HG02981 (cell line): ENCODE data around the gene ISCA1.
"Not testable (repeated sequence)": the region's sequence is repeated elsewhere in the genome, so short reads cannot be mapped to it uniquely, and the experiment has no call there.

ENCODE experiments used
- ATAC-seq: cut with Tn5 transposase; IDR thresholded peaks from one replicate; pipeline ENCODE4 v1.9.1; 2021; ENCODE audit warnings: mild to moderate bottlenecking, moderate library complexity; ENCODE audit not compliant: unreplicated experiment

ISCA1 gene

DNA sequence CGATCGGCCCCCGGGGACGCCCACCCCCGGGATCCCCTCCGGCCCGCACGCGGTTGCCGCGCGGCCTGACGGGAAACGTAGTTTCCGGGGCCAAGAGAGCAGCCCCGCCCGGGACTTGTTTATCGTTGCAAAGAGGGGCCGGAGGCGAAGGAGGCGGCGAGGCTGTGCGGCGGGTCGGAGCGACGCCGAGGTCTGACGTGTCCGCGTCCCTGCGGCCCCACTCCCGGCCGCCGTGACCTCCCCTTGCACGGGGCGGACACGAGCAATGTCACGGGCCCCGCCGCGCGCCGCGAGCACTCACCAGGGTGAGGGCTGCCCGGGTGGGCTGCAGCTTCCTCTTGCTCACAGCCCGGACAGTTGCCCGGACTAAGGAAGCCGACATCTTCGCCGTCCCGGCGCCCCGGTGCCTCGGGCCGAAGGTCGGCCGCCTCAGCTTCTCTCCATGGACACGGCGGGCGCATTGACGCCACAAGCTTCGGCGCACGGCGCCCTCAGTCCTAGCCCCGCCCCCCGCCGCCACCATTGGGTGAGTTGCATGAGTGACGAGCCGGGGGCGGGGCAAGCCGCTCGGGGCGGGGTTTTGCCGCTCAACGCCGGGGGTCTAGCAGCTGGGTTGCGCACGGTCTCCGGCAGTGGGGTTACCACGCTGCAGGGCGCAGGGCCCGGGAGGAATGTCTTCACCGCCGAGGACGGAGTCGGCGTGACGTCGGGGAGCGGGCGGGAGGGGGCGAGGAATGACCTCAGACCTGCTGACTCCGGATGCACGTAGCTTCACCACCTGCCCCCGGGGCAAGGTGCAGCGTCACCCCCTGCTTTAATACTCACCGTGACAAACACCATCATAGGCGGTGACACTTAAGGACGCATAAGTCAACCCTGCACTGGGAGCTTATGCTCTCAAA, at the start of gene ISCA1:
Gene ISCA1 (minus strand): TSS at position 462 of the 902 bp plus-strand sequence. CDS start 80 bp downstream, at position 382.
- peak; percentile 81 for ATAC-seq

DNA sequence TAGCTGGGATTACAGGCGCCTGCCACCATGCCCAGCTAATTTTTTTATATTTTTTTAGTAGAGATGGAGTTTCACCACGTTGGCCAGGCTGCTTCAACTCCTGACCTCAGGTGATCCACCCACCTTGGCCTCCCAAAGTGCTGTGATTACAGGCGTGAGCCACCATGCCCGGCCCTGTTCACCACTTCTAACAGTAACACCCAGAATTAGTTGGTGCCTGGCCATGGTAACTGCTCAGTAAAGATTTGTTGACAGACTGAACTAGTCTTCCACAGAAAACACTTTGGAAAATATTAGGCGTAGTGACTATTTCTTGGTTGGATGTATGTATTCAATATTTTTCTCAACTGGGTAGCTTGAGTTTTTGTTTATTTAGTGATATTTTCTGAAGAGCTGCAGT, 47.8 kb upstream of the ISCA1 start:
- no peak for ATAC-seq

DNA sequence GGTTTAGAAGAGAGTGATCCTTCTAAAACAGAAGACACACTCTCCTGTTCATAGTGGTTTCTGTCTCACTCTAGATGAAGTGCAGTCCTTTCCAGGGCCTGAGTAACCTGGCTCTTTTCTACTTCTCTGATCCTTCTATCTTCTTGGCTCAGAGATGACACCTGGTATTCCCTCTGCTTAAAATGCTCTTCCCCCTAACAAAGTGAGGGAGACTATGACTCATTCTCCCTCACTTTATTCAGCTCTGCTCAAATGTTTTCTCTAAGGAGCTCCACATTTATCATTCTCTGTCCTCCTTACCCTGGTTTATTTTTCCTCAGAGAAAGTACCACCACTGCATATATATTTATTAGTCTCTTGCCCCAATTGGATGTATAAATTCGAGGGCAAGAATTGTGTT, 47.3 kb upstream of the ISCA1 start:
- ATAC-seq, result no peak

DNA sequence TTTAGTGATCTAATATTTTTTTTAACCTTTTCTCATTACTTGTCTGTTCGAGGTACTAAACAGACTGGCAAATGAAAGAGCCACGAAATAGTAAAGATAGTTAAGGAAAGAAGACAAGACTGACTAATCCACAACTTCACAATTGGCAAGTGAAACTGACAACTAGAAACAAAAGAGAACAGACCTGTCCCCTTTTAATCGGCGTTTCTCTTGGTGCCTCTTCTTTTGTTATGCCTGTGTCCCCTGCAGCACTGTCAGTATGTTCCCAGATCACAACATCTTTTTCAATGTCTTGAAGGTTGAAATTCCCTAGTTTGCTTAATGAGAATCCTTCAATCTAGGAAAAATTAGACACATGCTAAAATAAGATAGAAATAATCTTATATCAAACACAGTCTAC, 45.8 kb upstream of the ISCA1 start:
- no peak for ATAC-seq

DNA sequence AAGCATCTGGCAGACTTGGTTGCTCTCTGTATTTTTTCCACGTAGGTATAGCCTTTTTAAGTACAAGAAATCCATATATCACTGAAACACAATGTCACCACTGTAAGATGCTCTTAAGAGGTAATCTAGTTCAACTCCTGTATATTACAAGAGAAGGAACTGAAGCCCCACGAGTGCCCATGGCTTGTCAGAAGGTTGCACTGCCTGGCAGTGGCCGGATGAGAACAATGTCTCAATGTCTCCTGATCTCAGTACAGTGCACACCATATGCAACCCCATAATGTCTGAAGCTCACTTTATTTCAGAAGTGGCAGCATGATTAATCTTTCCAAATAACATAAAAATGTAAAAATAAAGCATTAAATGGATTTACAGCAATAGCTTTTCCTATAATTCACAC, 44.2 kb upstream of the ISCA1 start:
- ATAC-seq, result no peak

DNA sequence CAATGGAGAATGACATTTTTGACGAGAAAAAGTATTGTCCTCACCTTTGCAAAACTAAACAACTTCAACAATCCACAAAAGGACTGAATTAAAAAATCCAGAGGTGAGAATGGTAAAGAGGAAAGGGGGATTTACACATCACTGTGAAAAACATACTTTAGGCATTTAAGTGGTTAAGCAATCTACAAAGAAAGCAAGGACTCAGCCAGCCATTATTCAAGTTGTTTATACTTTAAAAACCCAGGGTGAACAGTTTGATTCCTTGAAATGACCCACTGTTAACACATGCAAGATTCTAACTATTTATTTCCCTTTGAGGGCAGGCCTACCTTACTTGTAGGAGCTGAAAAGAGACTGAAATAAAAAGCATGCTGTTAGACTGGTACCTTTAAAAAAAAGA, 42.6 kb upstream of the ISCA1 start:
- ATAC-seq, result no peak

DNA sequence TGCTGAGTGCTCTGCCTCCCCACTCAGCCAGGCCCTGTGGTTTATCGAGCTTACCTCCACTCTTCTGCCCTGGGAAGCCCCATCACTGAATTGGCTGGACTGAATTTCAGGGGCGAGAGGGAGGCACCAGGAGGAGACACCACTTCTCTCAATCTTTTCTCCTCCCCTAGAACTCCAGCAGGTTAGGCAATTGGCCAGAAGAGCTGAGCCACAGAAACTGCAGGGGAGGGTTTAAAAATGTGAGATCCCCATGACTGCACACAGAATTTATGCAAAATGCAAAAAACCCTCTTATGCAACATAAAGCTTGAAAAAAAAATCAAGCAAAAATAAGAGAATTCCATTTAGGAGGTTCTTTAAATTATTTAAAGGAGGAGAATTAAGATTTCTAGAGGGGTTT, 42.0 kb upstream of the ISCA1 start:
- no peak for ATAC-seq

DNA sequence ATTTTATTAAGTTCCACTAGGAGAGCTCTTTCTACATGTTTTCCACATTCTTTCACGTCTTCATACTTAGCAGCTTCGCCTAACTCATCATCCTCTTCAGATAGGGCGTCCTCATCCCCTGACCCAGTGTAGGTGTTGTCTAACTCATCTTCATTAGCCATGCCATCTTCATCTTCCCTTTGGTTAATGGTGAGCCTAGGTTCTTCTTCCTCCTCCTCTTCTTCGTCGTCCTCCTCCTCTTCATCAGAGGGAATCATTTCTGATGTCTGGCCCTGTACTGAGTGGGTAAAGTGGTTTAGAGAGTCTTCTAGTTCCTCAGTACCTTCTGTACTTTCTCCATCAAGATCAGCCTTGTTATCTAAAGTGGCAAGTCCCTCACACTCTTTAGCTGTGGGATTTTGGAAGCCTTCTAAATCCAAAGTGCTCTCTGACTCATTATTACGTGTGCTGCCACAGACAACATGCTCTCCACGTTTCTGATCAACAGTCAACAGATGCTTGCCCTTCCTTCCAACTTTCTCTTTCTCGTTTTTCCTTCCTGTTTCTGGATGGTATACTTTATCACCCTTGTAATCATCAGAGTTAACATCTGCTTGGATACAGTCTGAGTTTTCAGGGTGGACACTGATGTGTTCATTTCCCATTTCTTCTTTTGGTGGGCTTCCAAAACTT, 40.8 kb upstream of the ISCA1 start:
- no peak for ATAC-seq

DNA sequence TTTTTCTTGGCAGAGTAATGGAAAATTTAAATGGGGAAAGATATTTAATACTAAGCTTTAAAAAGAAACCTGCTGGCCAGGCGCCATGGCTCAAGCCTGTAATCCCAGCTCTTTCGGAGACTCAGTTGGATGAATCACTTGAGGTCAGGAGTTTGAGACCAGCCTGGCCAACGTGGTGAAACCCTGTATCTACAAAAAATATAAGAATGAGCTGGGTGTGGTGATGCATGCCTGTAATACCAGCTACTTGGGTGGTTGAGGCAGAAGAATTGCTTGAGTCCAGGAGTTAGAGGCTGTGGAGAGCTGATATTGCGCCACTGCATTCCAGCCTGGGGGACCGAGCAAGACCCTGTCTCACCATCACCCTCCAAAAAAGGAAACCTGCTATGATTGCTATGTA, 39.0 kb upstream of the ISCA1 start:
- ATAC-seq, result no peak

DNA sequence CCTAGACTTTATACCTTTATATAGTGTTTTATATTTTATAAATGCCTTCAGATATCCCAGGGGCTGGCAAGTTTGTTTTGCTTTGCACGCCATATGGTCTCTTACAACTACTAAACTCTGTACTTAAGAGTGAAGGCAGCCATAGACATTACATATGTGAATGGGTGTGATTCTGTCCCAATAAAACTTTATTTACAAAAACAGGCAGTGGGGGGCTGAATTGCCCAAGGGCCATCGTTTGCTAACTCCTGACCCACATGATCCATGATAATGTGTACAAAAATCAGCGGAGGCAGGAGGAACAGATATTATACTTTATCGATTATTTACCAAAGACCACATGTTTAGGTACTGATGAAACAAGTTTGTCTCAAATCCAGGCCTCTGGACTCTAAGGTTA, 35.8 kb upstream of the ISCA1 start:
- ATAC-seq, result no peak

DNA sequence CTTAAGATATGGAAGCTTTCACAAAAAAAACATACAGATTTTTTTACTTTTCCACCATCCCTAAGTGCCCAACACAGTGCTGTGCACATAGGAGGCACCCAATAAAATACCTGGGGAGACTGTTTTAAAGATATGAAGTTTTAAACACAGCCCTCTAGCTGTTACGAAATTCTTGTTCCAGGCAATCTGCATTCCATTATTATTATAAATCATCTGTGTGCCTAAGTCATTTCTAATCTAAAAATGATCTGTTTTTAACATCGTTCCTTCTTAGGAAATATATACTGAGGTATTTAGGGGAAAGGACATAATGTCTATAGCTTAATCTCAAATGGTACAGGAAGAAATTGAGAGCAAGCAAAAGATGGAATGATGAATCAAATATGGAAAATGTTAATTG, 32.7 kb upstream of the ISCA1 start:
- no peak for ATAC-seq

DNA sequence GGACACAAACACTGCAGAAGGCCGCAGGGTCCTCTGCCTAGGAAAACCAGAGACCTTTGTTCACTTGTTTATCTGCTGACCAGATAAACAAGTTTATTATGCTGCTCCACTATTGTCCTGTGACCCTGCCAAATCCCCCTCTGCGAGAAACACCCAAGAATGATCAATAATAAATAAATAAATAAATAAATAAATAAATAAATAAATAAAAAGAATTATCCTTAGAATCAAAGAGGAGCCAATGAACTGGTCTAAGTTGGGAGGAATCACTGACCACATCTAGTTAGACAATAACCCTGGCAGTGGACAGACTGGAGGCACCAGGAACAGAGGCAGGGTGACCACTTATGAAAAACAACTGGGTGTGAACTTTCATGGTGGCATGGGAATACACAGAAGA, 30.6 kb upstream of the ISCA1 start:
- ATAC-seq, result not testable (repeated sequence)

DNA sequence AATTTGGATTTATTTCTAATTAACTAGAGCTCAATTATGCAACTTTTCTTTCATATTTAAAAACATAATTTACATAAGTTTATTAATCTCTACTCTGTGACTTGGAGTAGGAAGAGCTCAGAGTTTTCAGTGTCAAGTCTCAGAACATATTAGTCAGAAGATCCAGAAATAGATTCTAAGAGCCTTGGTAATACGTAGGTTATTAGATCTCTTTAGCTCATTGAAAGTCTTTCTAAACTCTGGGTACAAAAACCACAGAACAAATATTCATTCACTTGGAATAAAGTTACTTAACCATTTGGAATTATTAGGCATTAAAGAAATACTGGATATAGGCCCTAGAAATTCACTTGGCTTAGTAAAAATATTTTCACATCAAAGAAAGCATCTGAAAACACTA, 26.3 kb upstream of the ISCA1 start:
- no peak for ATAC-seq

DNA sequence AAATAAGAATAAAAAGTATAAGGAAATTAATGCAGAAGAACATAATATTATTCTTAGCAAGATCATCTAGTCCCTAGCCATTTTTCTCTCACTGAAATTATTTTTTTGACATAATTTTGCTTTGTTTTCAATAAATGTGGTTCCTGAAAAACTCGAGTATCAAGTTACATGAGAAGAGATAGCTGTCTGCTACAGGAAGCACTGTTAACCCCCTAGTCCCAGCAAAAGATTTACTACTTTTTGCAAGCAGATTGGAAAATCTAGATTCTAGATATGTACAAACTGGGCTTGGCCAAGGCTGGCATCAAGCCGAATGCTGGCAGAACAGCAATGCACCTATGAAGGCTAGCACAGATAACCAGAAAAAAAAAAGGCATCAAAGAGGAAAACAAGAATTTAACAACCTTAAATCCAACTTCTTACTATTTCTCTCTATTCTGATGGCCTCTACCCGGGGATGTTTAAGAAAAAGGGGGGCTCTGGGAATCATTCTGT, 21.9 kb upstream of the ISCA1 start:
- ATAC-seq, result no peak

DNA sequence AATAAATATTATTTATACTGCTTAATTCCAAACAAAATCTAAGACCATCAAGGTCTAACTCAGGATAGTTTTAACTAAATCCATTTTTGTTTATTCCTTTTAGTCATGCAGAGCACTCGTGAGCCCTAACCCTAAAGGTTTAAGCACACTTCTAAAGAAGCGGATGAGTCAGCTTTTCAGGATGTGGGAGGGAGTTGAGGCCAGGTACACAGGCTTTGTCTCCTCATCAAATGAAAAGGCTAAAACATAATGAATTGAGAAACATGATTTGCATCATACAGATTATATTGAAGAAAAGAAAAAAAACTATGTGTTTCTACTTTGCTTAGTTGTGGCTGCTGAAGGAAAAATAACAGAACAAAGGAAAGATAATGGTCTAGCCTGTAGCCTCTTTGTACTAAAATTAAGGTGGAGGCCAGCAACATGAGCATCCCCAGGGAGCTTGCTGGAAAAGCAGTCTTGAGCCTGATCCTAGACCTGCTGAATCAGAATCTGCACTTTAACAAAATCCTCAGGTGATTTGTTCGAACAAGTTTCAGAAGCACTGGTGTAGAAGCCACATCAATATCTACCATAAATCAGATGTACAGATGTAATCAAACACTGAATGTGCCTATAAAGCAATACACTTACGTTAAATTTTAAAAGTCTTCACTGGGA, 21.1 kb upstream of the ISCA1 start:
- ATAC-seq, result no peak

DNA sequence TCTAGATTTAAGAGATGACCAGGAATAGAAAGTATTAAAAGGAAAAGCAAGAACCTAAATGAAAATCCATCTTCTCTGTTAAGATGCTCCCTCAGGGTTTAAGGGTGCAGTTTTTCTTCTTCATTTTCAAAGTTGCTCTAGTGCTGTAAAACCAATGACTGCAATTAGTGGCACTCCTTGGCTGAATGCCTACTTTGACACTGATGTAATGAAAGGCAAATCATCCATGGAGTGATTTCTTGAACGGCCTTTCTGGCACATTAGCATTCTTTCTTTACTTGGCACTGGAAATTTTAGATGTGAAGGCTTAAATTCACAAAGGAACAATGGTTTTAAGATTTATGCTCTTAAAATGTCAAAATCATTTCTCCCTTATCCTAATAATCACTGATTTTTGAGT, 19.3 kb upstream of the ISCA1 start:
- no peak for ATAC-seq

DNA sequence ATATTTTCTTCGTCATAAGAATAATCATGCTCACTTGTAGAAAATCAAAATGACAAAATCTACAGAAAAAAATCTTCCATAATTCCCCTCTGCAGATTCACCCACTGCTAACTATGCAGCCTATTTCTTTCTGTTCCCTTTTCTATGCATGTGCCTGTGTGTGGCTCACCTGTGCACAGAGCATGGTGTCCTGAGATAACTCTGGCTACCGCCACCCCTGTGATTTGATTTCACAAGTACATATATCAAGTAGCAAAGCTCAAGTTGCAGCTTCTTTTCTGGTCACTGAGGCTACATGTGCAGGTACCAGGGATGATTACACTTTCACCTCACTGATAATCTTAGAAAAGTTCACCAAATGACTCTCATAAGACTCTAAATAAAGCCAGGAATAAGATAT, 18.4 kb upstream of the ISCA1 start:
- ATAC-seq, result no peak

DNA sequence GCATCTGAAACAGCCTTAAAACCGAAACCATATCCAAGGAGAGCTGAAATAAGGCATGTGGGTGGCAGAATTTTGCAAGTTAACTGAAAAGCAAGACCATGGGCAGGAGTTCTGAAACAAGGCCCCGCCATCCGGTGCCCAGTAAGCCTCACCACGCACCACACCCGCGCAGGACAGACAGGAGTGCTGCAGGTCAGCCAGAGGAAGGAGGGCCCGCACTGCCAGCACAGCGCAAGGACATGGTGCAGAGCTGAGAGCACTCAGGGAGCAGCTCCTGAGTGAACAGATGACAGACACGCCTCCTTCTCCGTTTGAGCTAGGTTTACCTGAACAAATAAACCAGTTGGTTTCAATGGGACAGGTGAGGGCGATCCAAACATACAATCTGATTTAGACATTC, 16.5 kb upstream of the ISCA1 start:
- no peak for ATAC-seq

DNA sequence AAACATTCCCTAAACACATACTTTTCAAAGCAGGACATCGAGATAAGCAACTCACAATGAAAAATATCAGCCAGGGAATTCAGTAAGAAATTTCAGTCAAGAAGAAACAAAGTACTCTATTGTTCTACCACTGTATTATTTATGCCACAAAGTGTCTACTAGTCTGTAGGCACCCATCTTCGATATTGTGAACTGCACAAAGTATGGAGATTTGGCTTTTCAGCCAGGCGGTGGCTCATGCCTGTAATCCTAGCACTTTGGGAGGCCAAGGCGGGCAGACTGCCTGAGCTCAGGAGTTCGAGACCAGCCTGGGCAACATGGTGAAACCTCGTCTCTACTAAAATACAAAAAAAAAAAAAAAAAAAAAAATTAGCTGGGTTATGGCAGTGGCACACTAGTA, 8.0 kb upstream of the ISCA1 start:
- not testable (repeated sequence) for ATAC-seq

DNA sequence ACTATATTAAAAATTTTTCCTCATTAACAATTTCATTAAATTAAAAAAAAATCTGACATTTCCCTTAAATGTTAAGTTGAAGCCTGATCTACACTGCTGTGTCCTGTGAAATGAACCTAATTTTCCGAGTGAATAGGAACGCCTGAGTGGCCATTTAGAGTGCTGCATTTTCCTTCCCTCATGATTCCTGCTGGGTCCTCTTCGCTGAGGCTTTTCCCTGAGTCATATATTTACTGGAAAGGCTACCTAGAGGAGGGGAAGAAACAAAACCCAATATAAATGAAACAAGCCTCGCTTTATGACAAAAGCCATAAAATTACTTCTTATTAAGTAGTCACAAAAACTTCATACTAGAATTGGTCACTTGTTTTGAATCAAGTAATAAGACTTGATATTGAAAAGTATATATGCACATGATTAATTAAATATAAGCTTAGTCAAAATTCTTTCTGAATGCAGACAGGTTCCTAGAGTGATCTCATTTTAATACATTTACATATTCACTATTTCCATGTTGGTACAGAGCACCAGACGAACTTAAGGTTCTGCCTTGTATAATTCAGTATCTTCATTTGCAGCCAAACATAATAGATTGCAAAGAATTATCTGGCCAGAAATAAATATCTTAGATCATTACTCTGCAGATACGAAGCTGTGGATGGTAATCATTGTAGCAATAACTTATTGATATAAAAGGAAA, 6.3 kb upstream of the ISCA1 start:
- ATAC-seq, result no peak

DNA sequence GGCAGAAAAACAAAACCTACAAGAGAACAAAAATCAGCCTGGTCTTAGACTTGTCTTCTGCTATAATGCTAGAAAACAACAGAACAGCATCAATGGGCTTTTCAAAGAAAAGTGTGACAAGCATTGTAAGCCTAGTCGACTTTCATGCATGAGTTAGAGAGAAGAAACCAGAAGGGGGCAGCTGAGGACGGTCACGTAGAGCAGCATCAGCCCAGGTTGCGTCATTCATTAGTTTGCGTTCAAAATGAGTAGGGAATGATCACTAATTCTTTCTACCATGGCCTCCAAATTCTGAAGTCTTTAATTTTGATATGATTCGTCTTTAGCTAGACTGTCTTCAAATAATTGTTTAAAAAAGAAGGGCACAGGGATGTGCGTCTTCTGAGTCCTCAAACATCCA, 4.7 kb upstream of the ISCA1 start:
- ATAC-seq, result no peak
